GM12878 (cell line): ENCODE data around the gene UHRF2. TPM values are rescaled to one million over a fixed set of nuclear protein-coding genes. Genes with fewer than 3 reads are reported as not detected.

Source experiments
- ATF7 ChIP-seq: fragments of 450-650 bp; IDR thresholded peaks from 2 replicates; pipeline ENCODE4 v1.6.1; 2016; ENCODE audit warnings: low read depth, mild to moderate bottlenecking
- BCL3 ChIP-seq: IDR thresholded peaks from 2 replicates; pipeline ENCODE4 v1.6.1; 2011; ENCODE audit warnings: borderline replicate concordance, low read depth, mild to moderate bottlenecking, moderate library complexity, low read length; ENCODE audit not compliant: insufficient read depth, poor library complexity, severe bottlenecking
- CTCF ChIP-seq, 3 experiments: IDR thresholded peaks in 2 of 3; conservative IDR thresholded peaks in 1 of 3; 2 replicates each; pipeline ENCODE4 v1.5.1; 2011; ENCODE audit warnings: low read depth in 3 of 3, low read length in 3 of 3, mild to moderate bottlenecking in 3 of 3, control low read depth in 2 of 3, moderate library complexity in 2 of 3, inconsistent platforms in 1 of 3, mixed read lengths in 1 of 3; ENCODE audit not compliant: control insufficient read depth in 2 of 3, insufficient read depth in 1 of 3; ENCODE audit errors: extremely low read depth in 1 of 3
- E4F1 ChIP-seq: fragments of 450-650 bp; IDR thresholded peaks from 2 replicates; pipeline ENCODE4 v1.6.1; 2018; ENCODE audit warnings: borderline replicate concordance, mild to moderate bottlenecking; ENCODE audit not compliant: partially characterized antibody
- IKZF1 ChIP-seq: fragments of 450-650 bp; conservative IDR thresholded peaks from 2 replicates; pipeline ENCODE4 v1.6.1; 2017; ENCODE audit warnings: antibody characterized with exemption, mild to moderate bottlenecking
- IRF4 ChIP-seq: IDR thresholded peaks from 2 replicates; pipeline ENCODE4 v1.6.1; 2011; ENCODE audit warnings: low read depth, low read length
- NFXL1 ChIP-seq: fragments of 450-650 bp; IDR thresholded peaks from 2 replicates; pipeline ENCODE4 v1.6.1; 2017; ENCODE audit warnings: antibody characterized with exemption, mild to moderate bottlenecking, borderline replicate concordance
- NR2F1 ChIP-seq: fragments of 450-650 bp; conservative IDR thresholded peaks from 2 replicates; pipeline ENCODE4 v1.6.1; 2017; ENCODE audit warnings: mild to moderate bottlenecking
- SMAD5 ChIP-seq: IDR thresholded peaks from 2 replicates; pipeline ENCODE4 v1.6.1; 2016; ENCODE audit warnings: antibody characterized with exemption, low read depth
- SRF ChIP-seq, 2 experiments: IDR thresholded peaks; 2 replicates each; pipeline ENCODE4 v1.6.1; 2011; ENCODE audit warnings: low read depth in 2 of 2, low read length in 2 of 2, mild to moderate bottlenecking in 1 of 2, moderate library complexity in 1 of 2
- SUZ12 ChIP-seq: fragments of 200-600 bp; sonication (generic); IDR thresholded peaks from one replicate; pipeline ENCODE4 v1.6.1; 2018; ENCODE audit warnings: antibody characterized with exemption, mild to moderate bottlenecking; ENCODE audit not compliant: unreplicated experiment
- USF1 ChIP-seq: IDR thresholded peaks from 2 replicates; pipeline ENCODE4 v1.6.1; 2011; ENCODE audit warnings: borderline replicate concordance, low read depth, mild to moderate bottlenecking, moderate library complexity, mixed read lengths, low read length; ENCODE audit not compliant: insufficient read depth; ENCODE audit errors: extremely low read length
- WRNIP1 ChIP-seq: IDR thresholded peaks from 2 replicates; pipeline ENCODE4 v1.6.1; 2011; ENCODE audit warnings: low read depth, low read length, improper control_type of control experiment, borderline replicate concordance
- ZBTB40 ChIP-seq: fragments of 450-650 bp; IDR thresholded peaks from 2 replicates; pipeline ENCODE4 v1.6.1; 2016; ENCODE audit warnings: mild to moderate bottlenecking, moderate library complexity, borderline replicate concordance
- polyA plus RNA-seq, 11 experiments: library from polyadenylated mRNA; depleted of rRNA in 4 of 11; unstranded in 6 of 11; stranded (reverse) in 5 of 11; fragments of >200 nt; fragmentation: Nextera tagmentation in 4 of 11; fragmentation: Illumina TruSeq in 1 of 11; extraction: Ambion mirVana in 4 of 11; extraction: Trizol in 1 of 11; gene quantifications; 1 replicate in 1 of 11; 2 replicates in 10 of 11; pipeline versions ENCODE4 v1.2.1 to v1.2.3, GENCODE V29; 2011 to 2016; ENCODE audit warnings: inconsistent platforms in 2 of 11, missing spikeins in 2 of 11, low read depth in 1 of 11
- total RNA-seq, 4 experiments: library from RNA; depleted of rRNA in 3 of 4; stranded (reverse); fragments of >200 nt in 3 of 4; fragmentation: Illumina TruSeq in 1 of 4; extraction: Trizol in 1 of 4; gene quantifications; 2 replicates each; pipeline versions ENCODE4 v1.2.1 to v1.2.3, GENCODE V29; 2013 to 2021

Gene UHRF2
- total and polyA plus RNA-seq, 10 of the 15 experiments (the other 5 are each of a cell fraction or from before 2014, with no cell fraction given) = 11.2 to 95.8 (median 43.1) TPM

- TF ChIP-seq IKZF1 (peak; percentile 91), NFXL1 (no peak), IRF4 (0 out of 2 replicates have a peak, but pooled peaks have one; percentile 24), USF1 (peak; percentile 19), ATF7 (peak; percentile 58; the same call in 1 of the 2 replicates), CTCF (IDR thresholded peaks at IDR 0.05 in 2 of 3, conservative IDR thresholded peaks at IDR 0.05 in 1 of 3; ENCODE audit: control insufficient read depth in 2 of 3, extremely low read depth in 1 of 3, insufficient read depth in 1 of 3, low read depth in 3 of 3, low read length in 3 of 3) (no peak), SMAD5 (peak; percentile 73; the same call in 1 of the 2 replicates), ZBTB40 (no peak; the same call in none of the 2 replicates), SRF (IDR thresholded peaks at IDR 0.05; ENCODE audit: low read depth in 2 of 2, low read length in 2 of 2) (0 out of 4 replicates have a peak, but pooled peaks of 1 of the 2 experiments have one; percentile 35), BCL3 (peak; percentile 53), E4F1 (no peak), WRNIP1 (no peak), SUZ12 (no peak), NR2F1 (peak; percentile 64)
Measured at GRCh38 chr9:6412487-6413364, at the start of gene UHRF2 (continued).
